Kidney (tissue), 14 donors: ENCODE measurements around the gene MUC2. TPM values are rescaled to one million over a fixed set of nuclear protein-coding genes. Genes with fewer than 3 reads are reported as not detected.
A peak's percentile ranks its signal among the peaks of the same experiment; 100 is the strongest.

ENCODE experiments used
- DNase-seq, 5 donors: peaks; one replicate each; pipeline ENCODE4 v3.0.0-alpha.2; 2013 to 2020
- FAIRE-seq: peaks from 2 replicates; lab custom pipeline; 2012; peaks lifted over from hg19 to GRCh38; lab: Jason Lieb, UNC
- H3K27ac ChIP-seq, 2 donors: one replicate each; pipeline ENCODE4 v1.7.0; 2013; ENCODE audit warnings: low read depth in 2 of 2, low read length in 2 of 2, inconsistent platforms in 1 of 2
- H3K27me3 ChIP-seq: one replicate; pipeline ENCODE4 v1.7.1; 2013; ENCODE audit warnings: low read length, inconsistent platforms; ENCODE audit not compliant: control insufficient read depth, insufficient read depth
- H3K36me3 ChIP-seq, 3 donors: one replicate each; pipeline versions ENCODE4 v1.7.0 to v1.7.1; 2013; ENCODE audit warnings: low read length in 3 of 3, control low read depth in 1 of 3, inconsistent platforms in 1 of 3; ENCODE audit not compliant: insufficient read depth in 3 of 3, control insufficient read depth in 2 of 3
- H3K4me1 ChIP-seq, 3 donors: one replicate each; pipeline versions ENCODE4 v1.7.0 to v1.7.1; 2013; ENCODE audit warnings: low read length in 3 of 3, inconsistent platforms in 1 of 3, low read depth in 1 of 3; ENCODE audit not compliant: control insufficient read depth in 2 of 3, insufficient read depth in 2 of 3
- H3K4me3 ChIP-seq, 3 donors: one replicate each; pipeline versions ENCODE4 v1.7.0 to v1.8.1; 2013; ENCODE audit warnings: low read length in 3 of 3, control low read depth in 1 of 3, inconsistent platforms in 1 of 3
- H3K9ac ChIP-seq, 3 donors: one replicate each; pipeline versions ENCODE4 v1.7.0 to v1.7.1; 2013; ENCODE audit warnings: low read length in 3 of 3, control low read depth in 1 of 3, inconsistent platforms in 1 of 3
- H3K9me3 ChIP-seq, 3 donors: one replicate each; pipeline versions ENCODE4 v1.7.0 to v1.7.1; 2013; ENCODE audit warnings: low read length in 3 of 3, control low read depth in 1 of 3, inconsistent platforms in 1 of 3; ENCODE audit not compliant: control insufficient read depth in 2 of 3, insufficient read depth in 1 of 3
- intact Hi-C: fragments of 100-400 bp; cut with DNase I; formaldehyde crosslinking; loops from one replicate; pipeline ENCODE4 v1.11.1; 2022
- polyA plus RNA-seq: library from polyadenylated mRNA; stranded (reverse); fragments of 350-450 nt; fragmentation: Illumina TruSeq; extraction: RNeasy Lipid Tissue Mini Kit (QIAGEN cat#74804); gene quantifications from one replicate; pipeline ENCODE4 v1.2.3, GENCODE V29; 2014; ENCODE audit warnings: low read depth, low replicate concordance; ENCODE audit not compliant: insufficient read depth
- total RNA-seq: library from RNA; stranded (reverse); fragmentation: NEBNext Ultra II Directional; extraction: Animal tissue kit (Norgen Biotek cat#: 25700); gene quantifications from one replicate; pipeline ENCODE4 v1.2.1, GENCODE V29; 2021
- TF ChIP-seq, protein P1 (sequence below): IDR thresholded peaks from 3 replicates; pipeline ENCODE4 v1.5.1; 2012; ENCODE audit warnings: mild to moderate bottlenecking, moderate library complexity, borderline replicate concordance; ENCODE audit not compliant: insufficient read depth; ENCODE audit errors: extremely low read depth
- donor health status: control.
- donor health status: control.
- donor health status: control.
- donor health status: control.
- donor health status: control.
- donor health status: DM: yes; HTN: yes; CAD: no.
- donor health status: Normal renal cell carcinoma (clear cell type).

MUC2 gene
- total and polyA plus RNA-seq, 2 donors from 2014 or later, result not detected

GRCh38 chr11:1077033-1077416, 2.4 kb downstream of the MUC2 start:
- Histone ChIP-seq H3K36me3 (no peaks in the 10 kb centered on the region), H3K4me3 (no peak overlapping the region), H3K9me3 (no peaks in the 10 kb centered on the region), H3K27ac (no peak overlapping the region), H3K9ac (no peak overlapping the region), H3K27me3 (no peaks in the 10 kb centered on the region), H3K4me1 (no peaks in the 10 kb centered on the region)
- intact Hi-C loops, result no loop called here
- TF ChIP-seq, protein P1, sequence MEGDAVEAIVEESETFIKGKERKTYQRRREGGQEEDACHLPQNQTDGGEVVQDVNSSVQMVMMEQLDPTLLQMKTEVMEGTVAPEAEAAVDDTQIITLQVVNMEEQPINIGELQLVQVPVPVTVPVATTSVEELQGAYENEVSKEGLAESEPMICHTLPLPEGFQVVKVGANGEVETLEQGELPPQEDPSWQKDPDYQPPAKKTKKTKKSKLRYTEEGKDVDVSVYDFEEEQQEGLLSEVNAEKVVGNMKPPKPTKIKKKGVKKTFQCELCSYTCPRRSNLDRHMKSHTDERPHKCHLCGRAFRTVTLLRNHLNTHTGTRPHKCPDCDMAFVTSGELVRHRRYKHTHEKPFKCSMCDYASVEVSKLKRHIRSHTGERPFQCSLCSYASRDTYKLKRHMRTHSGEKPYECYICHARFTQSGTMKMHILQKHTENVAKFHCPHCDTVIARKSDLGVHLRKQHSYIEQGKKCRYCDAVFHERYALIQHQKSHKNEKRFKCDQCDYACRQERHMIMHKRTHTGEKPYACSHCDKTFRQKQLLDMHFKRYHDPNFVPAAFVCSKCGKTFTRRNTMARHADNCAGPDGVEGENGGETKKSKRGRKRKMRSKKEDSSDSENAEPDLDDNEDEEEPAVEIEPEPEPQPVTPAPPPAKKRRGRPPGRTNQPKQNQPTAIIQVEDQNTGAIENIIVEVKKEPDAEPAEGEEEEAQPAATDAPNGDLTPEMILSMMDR, result no peak
- FAIRE-seq, result no peak
- peak in 2 of 5 donors; percentile 31 to 69 for DNase-seq

DNA sequence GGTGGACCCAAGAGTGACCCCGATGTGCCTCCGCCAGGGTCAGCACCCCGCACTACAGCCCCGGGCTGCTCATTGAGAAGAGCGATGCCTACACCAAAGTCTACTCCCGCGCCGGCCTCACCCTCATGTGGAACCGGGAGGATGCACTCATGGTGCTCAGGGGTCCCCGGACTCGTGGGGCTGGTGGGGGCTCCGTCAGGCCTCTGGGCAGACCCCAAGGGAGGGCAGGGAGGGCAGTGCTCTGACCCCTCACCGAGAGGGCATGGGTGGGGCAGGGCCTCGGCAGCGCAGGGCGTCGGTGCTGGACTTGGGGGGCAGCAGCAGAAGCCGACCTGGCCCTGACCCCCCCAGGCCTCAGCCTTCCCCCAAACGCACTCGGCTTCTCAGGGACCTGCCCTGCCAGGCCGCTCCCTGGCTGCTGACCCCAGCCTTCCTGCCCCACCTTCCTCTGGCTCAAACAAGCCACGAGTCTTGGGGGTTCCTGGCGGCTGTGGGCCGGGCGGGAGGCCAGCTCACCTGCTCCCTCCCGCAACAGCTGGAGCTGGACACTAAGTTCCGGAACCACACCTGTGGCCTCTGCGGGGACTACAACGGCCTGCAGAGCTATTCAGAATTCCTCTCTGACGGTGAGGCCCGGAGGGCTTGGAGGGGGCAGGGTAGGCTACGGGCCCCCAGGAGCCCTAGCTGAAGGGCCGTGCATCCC, 2.9 kb downstream of the MUC2 start:
- DNase-seq (peak in 1 of 5 donors; percentile 48), FAIRE-seq (no peak)
- H3K4me1 ChIP-seq, result no peaks in the 10 kb centered on the region
- no peak overlapping the region for H3K27ac ChIP-seq
- H3K27me3 ChIP-seq, result no peaks in the 10 kb centered on the region
- TF ChIP-seq, protein P1, result no peak
- H3K36me3 ChIP-seq, result no peaks in the 10 kb centered on the region
- intact Hi-C loops, result no loop called here
- no peak overlapping the region for H3K4me3 ChIP-seq
- H3K9ac ChIP-seq, result no peak overlapping the region
- no peaks in the 10 kb centered on the region for H3K9me3 ChIP-seq

GRCh38 chr11:1078191-1078601, 3.5 kb downstream of the MUC2 start:
- TF ChIP-seq, protein P1, result no peak
- no peaks in the 10 kb centered on the region for H3K36me3 ChIP-seq
- no peak overlapping the region for H3K27ac ChIP-seq
- no peaks in the 10 kb centered on the region for H3K4me1 ChIP-seq
- intact Hi-C loops, result no loop called here
- H3K4me3 ChIP-seq, result no peak overlapping the region
- H3K9ac ChIP-seq, result no peak overlapping the region
- no peak for FAIRE-seq
- no peaks in the 10 kb centered on the region for H3K27me3 ChIP-seq
- H3K9me3 ChIP-seq, result no peaks in the 10 kb centered on the region
- peak in 1 of 5 donors; percentile 74 for DNase-seq
